Measurements from ENCODE around the gene CDYL. TPM values are rescaled to one million over a fixed set of nuclear protein-coding genes. Genes with fewer than 3 reads are reported as not detected.

CDYL gene
- polyA plus RNA-seq, 1 of the 3 experiments (the other 2 are of a cell fraction): 13.3 TPM

- TF ChIP-seq ZBTB33 (IDR thresholded peaks at IDR 0.05; ENCODE audit: borderline replicate concordance, low read depth) (no peak), TEAD4 (IDR thresholded peaks at IDR 0.05; ENCODE audit: borderline replicate concordance, insufficient read depth) (no peak), POLR2AphosphoS5 (IDR thresholded peaks at IDR 0.05; ENCODE audit: low read depth, low read length) (no peak), CTCF (IDR thresholded peaks at IDR 0.05) (no peak), SIN3A (IDR thresholded peaks at IDR 0.05; ENCODE audit: borderline replicate concordance, low read depth, low read length) (no peak), MEF2A (IDR thresholded peaks at IDR 0.05; ENCODE audit: borderline replicate concordance, low read depth) (no peak), ELF1 (IDR thresholded peaks at IDR 0.05) (no peak), YY1 (IDR thresholded peaks at IDR 0.05; ENCODE audit: low read depth) (no peak), NRF1 (IDR thresholded peaks at IDR 0.05; ENCODE audit: low read depth, low read length) (no peak), IRF3 (IDR thresholded peaks at IDR 0.05; ENCODE audit: low read depth, low read length) (no peak), MAX (IDR thresholded peaks at IDR 0.05; ENCODE audit: low read depth) (no peak), TCF12 (IDR thresholded peaks at IDR 0.05) (no peak), CHD2 (IDR thresholded peaks at IDR 0.05; ENCODE audit: low read length, partially characterized antibody) (no peak), PBX3 (IDR thresholded peaks at IDR 0.05) (no peak), USF1 (IDR thresholded peaks at IDR 0.05; ENCODE audit: borderline replicate concordance, low read depth) (no peak), FOXJ3 (CRISPR knock-in tag; IDR thresholded peaks at IDR 0.05) (no peak)
- no peaks in the 10 kb centered on the region for H4K20me1 ChIP-seq (ENCODE audit: insufficient read depth)
- no peaks in the 10 kb centered on the region for H3F3A ChIP-seq (replicated peaks; ENCODE audit: insufficient read depth)
- peaks cover 2 to 18% of the 10 kb centered on the region in 2 experiments for H3K36me3 ChIP-seq (replicated peaks in 1 of 2; ENCODE audit: control insufficient read depth in 1 of 2, insufficient read depth in 2 of 2, low read length in 1 of 2)
- no peak overlapping the region for H3K9ac ChIP-seq
- 100% methylated on average over 2 of the region's 2 CpGs for WGBS (ENCODE audit: low lambda C conversion rate)
- DNase-seq: no peak
- POLR2A ChIA-PET: no interaction called here
- H3K9me2 ChIP-seq: no peaks in the 10 kb centered on the region
- no peak overlapping the region for H3K4me3 ChIP-seq (ENCODE audit: low read depth in 2 of 2, low read length in 1 of 2)
- H3K4me1 ChIP-seq (ENCODE audit: control insufficient read depth in 1 of 2, insufficient read depth in 2 of 2, low read depth in 1 of 2, low read length in 1 of 2): peaks cover 0 to 23% of the 10 kb centered on the region in 2 experiments; a peak in 2 of 4 replicates
- H3K79me2 ChIP-seq (ENCODE audit: insufficient read depth): peaks cover 1% of the 10 kb centered on the region; the same call in 1 of the 2 replicates
- no peak overlapping the region for H3K27ac ChIP-seq (ENCODE audit: low read depth in 2 of 2, low read length in 1 of 2)
- H3K9me3 ChIP-seq: no peaks in the 10 kb centered on the region
- H2AFZ ChIP-seq (ENCODE audit: low read depth): no peak overlapping the region
- no peak overlapping the region for H3K4me2 ChIP-seq
- CTCF ChIA-PET: no interaction called here
- H3K27me3 ChIP-seq (ENCODE audit: insufficient read depth): no peaks in the 10 kb centered on the region
Measured at GRCh38 chr6:4902363-4902762, 126.2 kb downstream of the CDYL start.
